MM.1S (cell line): ENCODE measurements around the gene SH3TC1.

ENCODE experiments used
- DNase-seq: peaks from one replicate; pipeline ENCODE4 v3.0.0-alpha.2; 2015
- H2AFZ ChIP-seq: fragments of 300-600 bp; sonication (generic); 2 replicates; pipeline ENCODE4 v1.6.0; 2016; ENCODE audit warnings: antibody characterized with exemption, low read length
- H3F3A ChIP-seq: fragments of 300-600 bp; sonication (generic); 2 replicates; pipeline ENCODE4 v1.6.1; 2016; ENCODE audit warnings: mild to moderate bottlenecking, antibody characterized with exemption, low read length, moderate library complexity, mixed read lengths; ENCODE audit not compliant: insufficient read depth
- H3K27ac ChIP-seq: fragments of 300-600 bp; sonication (generic); 2 replicates; pipeline ENCODE4 v1.5.1; 2016; ENCODE audit warnings: mild to moderate bottlenecking, low read length
- H3K27me3 ChIP-seq: fragments of 300-600 bp; sonication (generic); replicated peaks from 2 replicates; pipeline ENCODE4 v1.6.0; 2016; ENCODE audit warnings: low read length; ENCODE audit not compliant: insufficient read depth
- H3K36me3 ChIP-seq: fragments of 300-600 bp; sonication (generic); replicated peaks from 2 replicates; pipeline ENCODE4 v1.6.1; 2016; ENCODE audit warnings: mild to moderate bottlenecking, low read length, mixed read lengths; ENCODE audit not compliant: insufficient read depth
- H3K4me1 ChIP-seq: fragments of 300-600 bp; sonication (generic); 2 replicates; pipeline ENCODE4 v1.6.1; 2016; ENCODE audit warnings: low read length, mixed read lengths
- H3K4me2 ChIP-seq: fragments of 300-600 bp; sonication (generic); 2 replicates; pipeline ENCODE4 v1.6.0; 2016; ENCODE audit warnings: low read depth, low read length
- H3K4me3 ChIP-seq: fragments of 300-600 bp; sonication (generic); 2 replicates; pipeline ENCODE4 v1.5.1; 2016; ENCODE audit warnings: low read length, mixed read lengths
- H3K79me2 ChIP-seq: fragments of 300-600 bp; sonication (generic); 2 replicates; pipeline ENCODE4 v1.6.1; 2016; ENCODE audit warnings: mixed run types, low read length, mixed read lengths
- H3K9ac ChIP-seq: fragments of 300-600 bp; sonication (generic); 2 replicates; pipeline ENCODE4 v1.6.1; 2016; ENCODE audit warnings: low read length, mixed read lengths
- H3K9me2 ChIP-seq: fragments of 300-600 bp; sonication (generic); replicated peaks from 2 replicates; pipeline ENCODE4 v1.6.1; 2016; ENCODE audit warnings: mild to moderate bottlenecking, low read length, mixed read lengths; ENCODE audit not compliant: insufficient read depth
- H3K9me3 ChIP-seq: fragments of 300-600 bp; sonication (generic); replicated peaks from 2 replicates; pipeline ENCODE4 v1.6.1; 2016; ENCODE audit warnings: mild to moderate bottlenecking, low read length, mixed read lengths; ENCODE audit not compliant: insufficient read depth
- H4K20me1 ChIP-seq: fragments of 300-600 bp; sonication (generic); 2 replicates; pipeline ENCODE4 v1.6.1; 2016; ENCODE audit warnings: mild to moderate bottlenecking, low read length, moderate library complexity, mixed read lengths; ENCODE audit not compliant: insufficient read depth
- EZH2 ChIP-seq: fragments of 300-600 bp; sonication (generic); optimal IDR thresholded peaks from 2 replicates; pipeline ENCODE3; 2017; ENCODE audit warnings: low read depth, mild to moderate bottlenecking, antibody characterized with exemption, low read length, mixed read lengths
- EZH2phosphoT487 ChIP-seq: fragments of 300-600 bp; sonication (generic); IDR thresholded peaks from 2 replicates; pipeline ENCODE4 v1.6.1; 2018; ENCODE audit warnings: antibody characterized with exemption, low read length
- TF ChIP-seq, protein P1 (sequence below): fragments of 300-600 bp; sonication (generic); IDR thresholded peaks from 2 replicates; pipeline ENCODE4 v1.5.1; 2016; ENCODE audit warnings: antibody characterized with exemption, low read length, mixed read lengths

The SH3TC1 gene

DNA sequence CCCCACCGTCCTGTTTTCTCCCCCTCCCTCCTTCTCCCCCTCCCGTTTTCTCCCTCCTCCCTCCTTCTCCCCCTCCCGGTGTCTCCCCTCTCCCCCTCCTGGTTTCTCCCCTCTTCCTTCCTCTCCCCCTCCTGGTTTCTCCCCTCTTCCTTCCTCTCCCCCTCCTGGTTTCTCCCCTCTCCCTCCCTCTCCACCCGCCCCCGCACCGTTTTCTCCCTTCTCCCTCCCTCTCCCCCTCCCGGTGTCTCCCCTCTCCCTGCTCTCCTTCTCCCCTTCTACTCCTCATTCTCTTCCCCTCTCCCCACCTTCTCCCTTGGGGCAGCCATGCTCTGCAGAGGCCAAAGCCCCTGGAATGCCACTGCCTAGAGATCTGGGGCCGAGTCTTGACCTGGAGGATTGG lies 12.2 kb downstream of the SH3TC1 start:
- H3K4me3 ChIP-seq, result no peak overlapping the region
- no peaks in the 10 kb centered on the region for H3K79me2 ChIP-seq
- no peak overlapping the region for H2AFZ ChIP-seq
- no peak overlapping the region for H3K4me2 ChIP-seq
- H3K9ac ChIP-seq, result no peak overlapping the region
- no peaks in the 10 kb centered on the region for H3K9me2 ChIP-seq
- TF ChIP-seq EZH2phosphoT487 (no peak), EZH2 (no peak)
- TF ChIP-seq, protein P1, sequence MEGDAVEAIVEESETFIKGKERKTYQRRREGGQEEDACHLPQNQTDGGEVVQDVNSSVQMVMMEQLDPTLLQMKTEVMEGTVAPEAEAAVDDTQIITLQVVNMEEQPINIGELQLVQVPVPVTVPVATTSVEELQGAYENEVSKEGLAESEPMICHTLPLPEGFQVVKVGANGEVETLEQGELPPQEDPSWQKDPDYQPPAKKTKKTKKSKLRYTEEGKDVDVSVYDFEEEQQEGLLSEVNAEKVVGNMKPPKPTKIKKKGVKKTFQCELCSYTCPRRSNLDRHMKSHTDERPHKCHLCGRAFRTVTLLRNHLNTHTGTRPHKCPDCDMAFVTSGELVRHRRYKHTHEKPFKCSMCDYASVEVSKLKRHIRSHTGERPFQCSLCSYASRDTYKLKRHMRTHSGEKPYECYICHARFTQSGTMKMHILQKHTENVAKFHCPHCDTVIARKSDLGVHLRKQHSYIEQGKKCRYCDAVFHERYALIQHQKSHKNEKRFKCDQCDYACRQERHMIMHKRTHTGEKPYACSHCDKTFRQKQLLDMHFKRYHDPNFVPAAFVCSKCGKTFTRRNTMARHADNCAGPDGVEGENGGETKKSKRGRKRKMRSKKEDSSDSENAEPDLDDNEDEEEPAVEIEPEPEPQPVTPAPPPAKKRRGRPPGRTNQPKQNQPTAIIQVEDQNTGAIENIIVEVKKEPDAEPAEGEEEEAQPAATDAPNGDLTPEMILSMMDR, result no peak
- H3F3A ChIP-seq, result no peaks in the 10 kb centered on the region
- no peaks in the 10 kb centered on the region for H3K4me1 ChIP-seq
- H3K36me3 ChIP-seq, result no peaks in the 10 kb centered on the region
- H4K20me1 ChIP-seq, result no peaks in the 10 kb centered on the region
- no peak for DNase-seq
- peaks cover 32% of the 10 kb centered on the region; the same call in 1 of the 2 replicates for H3K27me3 ChIP-seq
- H3K27ac ChIP-seq, result no peak overlapping the region
- no peaks in the 10 kb centered on the region for H3K9me3 ChIP-seq

DNA sequence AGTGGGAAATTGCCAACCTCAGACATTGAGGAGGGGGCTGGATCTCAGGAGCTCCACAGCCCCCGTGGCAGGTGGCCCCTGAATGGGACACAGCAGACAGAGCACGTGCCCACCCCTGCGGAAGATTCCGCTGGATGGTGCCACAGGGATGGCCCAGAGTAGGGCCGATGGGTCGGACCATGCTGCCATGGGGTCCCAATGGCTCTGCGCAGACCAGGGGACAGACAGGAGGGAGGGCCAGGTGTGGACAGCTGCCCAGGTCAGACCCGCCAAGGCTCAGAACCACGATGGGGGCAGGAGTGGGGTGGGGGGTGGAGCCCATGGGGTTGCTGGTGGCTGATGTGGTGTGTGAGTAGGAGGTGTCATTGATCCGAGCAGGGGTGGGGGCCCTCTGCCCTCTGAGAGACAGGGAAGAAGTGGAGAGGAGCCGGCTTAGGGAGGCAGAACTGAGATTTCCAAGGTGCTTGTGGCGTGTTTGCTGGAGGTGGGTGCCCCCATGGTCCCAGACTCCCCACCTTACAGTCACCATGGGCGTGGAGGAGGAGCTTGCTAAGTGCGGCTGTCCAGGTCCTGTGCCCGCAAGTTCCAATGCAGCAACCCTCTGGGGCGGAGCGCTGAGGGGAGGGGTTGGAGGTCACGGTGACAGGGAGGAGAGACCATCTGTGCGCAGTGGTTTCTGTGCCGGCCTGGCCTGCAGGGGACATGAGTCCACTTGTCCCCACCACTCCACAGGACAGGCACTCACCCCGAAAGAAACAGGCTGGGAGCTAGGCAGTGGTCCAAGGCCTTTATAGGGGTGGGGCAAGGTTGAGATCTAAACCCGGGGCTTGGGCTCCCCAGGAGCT lies 12.9 kb downstream of the SH3TC1 start:
- Histone ChIP-seq H4K20me1 (no peaks in the 10 kb centered on the region), H3K27ac (no peak overlapping the region), H3K9ac (no peak overlapping the region), H3K4me2 (no peak overlapping the region), H3K36me3 (no peaks in the 10 kb centered on the region), H3K79me2 (no peaks in the 10 kb centered on the region), H3K4me3 (no peak overlapping the region), H3F3A (no peaks in the 10 kb centered on the region), H3K4me1 (no peaks in the 10 kb centered on the region), H2AFZ (no peak overlapping the region), H3K9me3 (no peaks in the 10 kb centered on the region), H3K9me2 (no peaks in the 10 kb centered on the region), H3K27me3 (peaks cover 30% of the 10 kb centered on the region; the same call in 1 of the 2 replicates)
- no peak for DNase-seq
- TF ChIP-seq, protein P1, result no peak
- TF ChIP-seq EZH2 (no peak), EZH2phosphoT487 (no peak)

DNA sequence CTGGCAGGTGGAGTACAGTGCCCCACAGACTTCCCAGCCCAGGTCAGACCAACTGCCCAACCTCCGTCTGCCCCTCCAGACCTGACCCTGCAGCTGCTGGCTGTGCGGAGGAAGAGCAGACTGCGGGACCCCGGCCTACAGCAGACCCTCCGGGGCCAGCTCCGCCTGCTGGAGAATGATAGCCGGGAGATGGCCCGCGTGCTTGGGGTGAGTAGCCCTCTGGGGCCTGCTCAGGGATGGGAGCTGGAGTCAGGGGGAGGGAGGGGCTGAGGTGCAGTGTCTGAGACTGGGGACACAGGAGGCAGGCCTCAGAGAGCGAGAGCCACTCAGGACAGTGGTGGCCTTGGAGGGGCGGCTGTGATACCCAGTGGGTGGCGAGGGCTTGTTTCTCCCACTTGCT lies 13.5 kb downstream of the SH3TC1 start:
- no peak for DNase-seq
- Histone ChIP-seq H3K27ac (no peak overlapping the region), H4K20me1 (no peaks in the 10 kb centered on the region)

More for the DNA sequence above, 13.5 kb downstream of the SH3TC1 start:
- TF ChIP-seq, protein P1, result no peak
- TF ChIP-seq EZH2phosphoT487 (no peak), EZH2 (no peak)
- no peaks in the 10 kb centered on the region for H3K79me2 ChIP-seq
- no peaks in the 10 kb centered on the region for H3K4me1 ChIP-seq
- no peak overlapping the region for H3K4me3 ChIP-seq
- H3F3A ChIP-seq, result no peaks in the 10 kb centered on the region
- H3K27me3 ChIP-seq, result peaks cover 32% of the 10 kb centered on the region; the same call in 1 of the 2 replicates
- H3K9me2 ChIP-seq, result no peaks in the 10 kb centered on the region
- H3K9me3 ChIP-seq, result no peaks in the 10 kb centered on the region
- H3K9ac ChIP-seq, result no peak overlapping the region
- H3K36me3 ChIP-seq, result no peaks in the 10 kb centered on the region
- no peak overlapping the region for H2AFZ ChIP-seq
- no peak overlapping the region for H3K4me2 ChIP-seq
